ENCODE results near the gene STIL.

GRCh38 chr1:47229031-47229885 lies 84.7 kb downstream of the STIL start:
- TF ChIP-seq CHD2 (IDR thresholded peaks at IDR 0.05; ENCODE audit: low read depth, low read length) (no peak), RAD21 (CRISPR knock-in tag; IDR thresholded peaks at IDR 0.05) (no peak), ZNF44 (CRISPR knock-in tag; IDR thresholded peaks at IDR 0.05) (no peak), ZSCAN31 (CRISPR knock-in tag; IDR thresholded peaks at IDR 0.05; ENCODE audit: low read depth) (no peak), CBX5 (CRISPR knock-in tag; IDR thresholded peaks at IDR 0.05; ENCODE audit: borderline replicate concordance) (no peak), MAZ (IDR thresholded peaks at IDR 0.05; ENCODE audit: borderline replicate concordance, low read depth, low read length) (no peak), MAZ (CRISPR knock-in tag; IDR thresholded peaks at IDR 0.05; ENCODE audit: low read depth) (no peak), CTCF (CRISPR knock-in tag; IDR thresholded peaks at IDR 0.05) (no peak), ZNF484 (CRISPR knock-in tag; IDR thresholded peaks at IDR 0.05; ENCODE audit: borderline replicate concordance, low read depth) (no peak), SMAD3 (CRISPR knock-in tag; IDR thresholded peaks at IDR 0.05) (no peak), NR2C2 (CRISPR knock-in tag; IDR thresholded peaks at IDR 0.05; ENCODE audit: borderline replicate concordance) (no peak)

All from HepG2 (cell line).